Stomach (tissue), 9 donors: ENCODE data around the gene GLB1L2. TPM values are rescaled to one million over a fixed set of nuclear protein-coding genes. Genes with fewer than 3 reads are reported as not detected.

Experiments used
- DNase-seq, 2 donors: peaks; one replicate each; pipeline versions ENCODE4 v3.0.0 to v3.0.0-alpha.2; 2013 to 2019
- H3K27ac ChIP-seq, 5 donors: fragments of 200-600 bp in 4 of 5; sonication (generic) in 4 of 5; one replicate each; pipeline ENCODE4 v1.5.1; 2013 to 2019; ENCODE audit warnings: mild to moderate bottlenecking in 1 of 5, moderate library complexity in 1 of 5
- H3K27me3 ChIP-seq, 3 donors: fragments of 200-600 bp; sonication (generic); one replicate each; pipeline ENCODE4 v1.5.1; 2017 to 2019; ENCODE audit warnings: mixed run types in 1 of 3
- H3K36me3 ChIP-seq, 4 donors: fragments of 200-600 bp; sonication (generic); 1 replicate in 3 of 4; 2 replicates in 1 of 4; pipeline ENCODE4 v1.5.1; 2016 to 2019
- H3K4me1 ChIP-seq, 4 donors: fragments of 200-600 bp; sonication (generic); one replicate each; pipeline ENCODE4 v1.5.1; 2016 to 2019
- H3K4me3 ChIP-seq, 4 donors: fragments of 200-600 bp; sonication (generic) in 3 of 4; one replicate each; pipeline ENCODE4 v1.5.1; 2016 to 2019; ENCODE audit warnings: mild to moderate bottlenecking in 1 of 4
- H3K9me3 ChIP-seq, 4 donors: fragments of 200-600 bp; sonication (generic); one replicate each; pipeline ENCODE4 v1.5.1; 2016 to 2019
- CTCF ChIP-seq, 7 experiments: fragments of 450-650 bp in 4 of 7; fragments of 200-600 bp in 3 of 7; sonication (generic) in 3 of 7; IDR thresholded peaks; one replicate each; pipeline ENCODE4 v1.5.1; 2016 to 2019; ENCODE audit warnings: antibody characterized with exemption in 7 of 7, control low read depth in 2 of 7, mild to moderate bottlenecking in 1 of 7
- EP300 ChIP-seq: sonication (generic); formaldehyde crosslinking; IDR thresholded peaks from one replicate; pipeline ENCODE4 v1.6.1; 2017; ENCODE audit warnings: antibody characterized with exemption
- POLR2A ChIP-seq, 4 donors: fragments of 450-650 bp; IDR thresholded peaks; one replicate each; pipeline ENCODE4 v1.6.1; 2016; ENCODE audit warnings: antibody characterized with exemption in 4 of 4, control low read depth in 2 of 4, mild to moderate bottlenecking in 1 of 4, moderate library complexity in 1 of 4
- POLR2AphosphoS5 ChIP-seq, 3 donors: sonication (generic); formaldehyde crosslinking; IDR thresholded peaks; one replicate each; pipeline ENCODE4 v1.6.1; 2016; ENCODE audit warnings: antibody characterized with exemption in 3 of 3
- WGBS, 5 donors: extraction: QIAGEN DNeasy Blood & Tissue Kit in 3 of 5; methylation state at CpG; one replicate each; pipeline versions ENCODE4 v1.1.5 to v1.1.7; 2013 to 2018; 5-methylcytosine and 5-hydroxymethylcytosine counted together
- intact Hi-C: fragments of 100-400 bp; cut with DNase I; formaldehyde crosslinking; loops from one replicate; pipeline ENCODE4 v1.15.1; 2023; ENCODE audit warnings: low total_unique reads
- polyA plus RNA-seq, 3 donors: library from polyadenylated mRNA; stranded (reverse); fragments of 200-250 nt; gene quantifications; one replicate each; pipeline ENCODE4 v1.2.3, GENCODE V29; 2013
- total RNA-seq, 5 donors: library from RNA; depleted of rRNA; stranded (reverse); fragments of >200 nt; gene quantifications; one replicate each; pipeline versions ENCODE4 v1.1.0 to v1.2.3, GENCODE V29; 2014 to 2016
- donor health status: healthy with polysubstance abuse.
- donor health status: Bipolar disorder and iron deficiency.
- donor health status: healthy.

The GLB1L2 gene
- total and polyA plus RNA-seq, 8 donors: 2.1 to 19.2 (median 5.3) TPM

GRCh38 chr11:134357545-134357839 lies 25.7 kb downstream of the GLB1L2 start:
- DNase-seq: no peak
- Histone ChIP-seq H3K36me3 (no peaks in the 10 kb centered on the region), H3K9me3 (no peaks in the 10 kb centered on the region), H3K4me1 (peaks cover 0 to 10% (median 6%) of the 10 kb centered on the region in 4 donors), H3K4me3 (no peak overlapping the region), H3K27ac (no peak overlapping the region), H3K27me3 (peaks cover 0 to 3% (median 0%) of the 10 kb centered on the region in 3 donors)
- intact Hi-C loops: no loop called here
- 80 to 91% (median 86%) methylated on average over 7 to 8 of the region's 8 CpGs for WGBS, 5 donors
- TF ChIP-seq POLR2AphosphoS5 (IDR thresholded peaks at IDR 0.05): no peak
- TF ChIP-seq EP300: no peak
- no peak for TF ChIP-seq POLR2A (IDR thresholded peaks at IDR 0.05)
- TF ChIP-seq CTCF (IDR thresholded peaks at IDR 0.05): no peak

GRCh38 chr11:134358165-134358855 lies 26.5 kb downstream of the GLB1L2 start:
- intact Hi-C loops: no loop called here
- no peak for DNase-seq
- 90 to 96% (median 91%) methylated on average over 24 to 27 of the region's 27 CpGs for WGBS, 5 donors
- Histone ChIP-seq H3K36me3 (no peaks in the 10 kb centered on the region), H3K27ac (no peak overlapping the region), H3K4me1 (peaks cover 0 to 10% (median 6%) of the 10 kb centered on the region in 4 donors), H3K9me3 (no peaks in the 10 kb centered on the region), H3K4me3 (no peak overlapping the region), H3K27me3 (peaks cover 0 to 11% (median 0%) of the 10 kb centered on the region in 3 donors)
- no peak for TF ChIP-seq EP300
- TF ChIP-seq CTCF (IDR thresholded peaks at IDR 0.05): no peak

- intact Hi-C loops: no loop called here
- Histone ChIP-seq H3K36me3 (no peaks in the 10 kb centered on the region), H3K4me3 (no peak overlapping the region), H3K27me3 (peaks cover 0 to 14% (median 0%) of the 10 kb centered on the region in 3 donors), H3K4me1 (peaks cover 0 to 10% (median 6%) of the 10 kb centered on the region in 4 donors), H3K27ac (no peak overlapping the region), H3K9me3 (no peaks in the 10 kb centered on the region)
- no peak for TF ChIP-seq CTCF (IDR thresholded peaks at IDR 0.05)
- no peak for TF ChIP-seq EP300
- no peak for TF ChIP-seq POLR2AphosphoS5 (IDR thresholded peaks at IDR 0.05)
- TF ChIP-seq POLR2A (IDR thresholded peaks at IDR 0.05): no peak
- WGBS, 5 donors: 88 to 93% (median 91%) methylated on average over 17 to 18 of the region's 18 CpGs
- DNase-seq: no peak
Measured at GRCh38 chr11:134358856-134359490, 27.2 kb downstream of the GLB1L2 start.

GRCh38 chr11:134359646-134360045 lies 27.9 kb downstream of the GLB1L2 start:
- TF ChIP-seq EP300 (no peak), POLR2A (IDR thresholded peaks at IDR 0.05) (no peak), CTCF (IDR thresholded peaks at IDR 0.05) (no peak), POLR2AphosphoS5 (IDR thresholded peaks at IDR 0.05) (no peak)
- Histone ChIP-seq H3K36me3 (no peaks in the 10 kb centered on the region), H3K4me3 (no peak overlapping the region), H3K27me3 (peaks cover 0 to 19% (median 0%) of the 10 kb centered on the region in 3 donors), H3K27ac (no peak overlapping the region), H3K9me3 (no peaks in the 10 kb centered on the region), H3K4me1 (peaks cover 0 to 10% (median 6%) of the 10 kb centered on the region in 4 donors)
- no peak for DNase-seq
- intact Hi-C loops: no loop called here
- WGBS, 5 donors: 87 to 90% (median 89%) methylated on average over 9 to 10 of the region's 10 CpGs
